Stimulated activated CD8-positive, alpha-beta memory T cell treated with anti-CD3 and anti-CD28 coated beads, Interleukin-4, amount 100 ng/mL, for 24 hours (primary cell): ENCODE measurements around the gene BRINP1.
"Not testable (repeated sequence)": the region's sequence is repeated elsewhere in the genome, so short reads cannot be mapped to it uniquely, and the experiment has no call there.

ENCODE experiments used
- DNase-seq: peaks from one replicate; pipeline ENCODE4 v3.0.0-alpha.2; 2020; ENCODE audit warnings: low read depth

Gene BRINP1

GRCh38 chr9:119185298-119185697, 183.9 kb downstream of the BRINP1 start:
- DNase-seq: no peak

GRCh38 chr9:119184265-119184936, 184.8 kb downstream of the BRINP1 start:
- no peak for DNase-seq

- DNase-seq: no peak
Observed at GRCh38 chr9:119181561-119181960, 187.7 kb downstream of the BRINP1 start.

- DNase-seq: no peak
Observed at GRCh38 chr9:119180897-119181296, 188.3 kb downstream of the BRINP1 start.

GRCh38 chr9:119179701-119180100, 189.5 kb downstream of the BRINP1 start:
- DNase-seq: no peak

GRCh38 chr9:119177196-119177595, 192.0 kb downstream of the BRINP1 start:
- DNase-seq: no peak

- no peak for DNase-seq
Observed at GRCh38 chr9:119175581-119175980, 193.7 kb downstream of the BRINP1 start.

GRCh38 chr9:119169222-119169621, 200.0 kb downstream of the BRINP1 start:
- not testable (repeated sequence) for DNase-seq

GRCh38 chr9:119167876-119168275, 201.4 kb downstream of the BRINP1 start:
- no peak for DNase-seq

GRCh38 chr9:119167267-119167666, 202.0 kb downstream of the BRINP1 start:
- DNase-seq: no peak

- DNase-seq: no peak
Observed at GRCh38 chr9:119166096-119166495, 203.1 kb downstream of the BRINP1 start.

GRCh38 chr9:119165131-119165530, 204.1 kb downstream of the BRINP1 start:
- DNase-seq: no peak

- DNase-seq: no peak
Observed at GRCh38 chr9:119164716-119165115, 204.5 kb downstream of the BRINP1 start.

- no peak for DNase-seq
Observed at GRCh38 chr9:119160551-119160950, 208.7 kb downstream of the BRINP1 start.

- no peak for DNase-seq
Observed at GRCh38 chr9:119159386-119159785, 209.8 kb downstream of the BRINP1 start.

- no peak for DNase-seq
Observed at GRCh38 chr9:119157196-119157595, 212.0 kb downstream of the BRINP1 start.

- no peak for DNase-seq
Observed at GRCh38 chr9:119156354-119156753, 212.9 kb downstream of the BRINP1 start.

- no peak for DNase-seq
Observed at GRCh38 chr9:119154527-119154926, 214.7 kb downstream of the BRINP1 start.

- no peak for DNase-seq
Observed at GRCh38 chr9:119153402-119153801, 215.8 kb downstream of the BRINP1 start.

GRCh38 chr9:119148855-119149254, 220.4 kb downstream of the BRINP1 start:
- no peak for DNase-seq

- no peak for DNase-seq
Observed at GRCh38 chr9:119137479-119137878, 231.8 kb downstream of the BRINP1 start.

- no peak for DNase-seq
Observed at GRCh38 chr9:119126040-119126439, 243.2 kb downstream of the BRINP1 start.

- no peak for DNase-seq
Observed at GRCh38 chr9:119121899-119122298, 247.3 kb downstream of the BRINP1 start.

GRCh38 chr9:119117409-119117808, 251.8 kb downstream of the BRINP1 start:
- no peak for DNase-seq
